ENCODE results near the gene SYMPK.

The SYMPK gene

GRCh38 chr19:45834970-45835369 is 28.0 kb downstream of the SYMPK start:
- peaks cover 81% of the 10 kb centered on the region for H3K36me3 Mint-ChIP-seq (ENCODE audit: low read depth)
- H3K27me3 Mint-ChIP-seq (ENCODE audit: low read depth, poor library complexity): peaks cover 5% of the 10 kb centered on the region
- H3K4me1 Mint-ChIP-seq: no peaks in the 10 kb centered on the region
- H3K9me3 Mint-ChIP-seq: peaks cover 7% of the 10 kb centered on the region
- no peak overlapping the region for H3K4me3 Mint-ChIP-seq
- DNase-seq: no peak
- no peak for TF ChIP-seq CTCF (IDR thresholded peaks at IDR 0.05)
- peak overlapping the region; percentile 93 for H3K27ac Mint-ChIP-seq

DNA sequence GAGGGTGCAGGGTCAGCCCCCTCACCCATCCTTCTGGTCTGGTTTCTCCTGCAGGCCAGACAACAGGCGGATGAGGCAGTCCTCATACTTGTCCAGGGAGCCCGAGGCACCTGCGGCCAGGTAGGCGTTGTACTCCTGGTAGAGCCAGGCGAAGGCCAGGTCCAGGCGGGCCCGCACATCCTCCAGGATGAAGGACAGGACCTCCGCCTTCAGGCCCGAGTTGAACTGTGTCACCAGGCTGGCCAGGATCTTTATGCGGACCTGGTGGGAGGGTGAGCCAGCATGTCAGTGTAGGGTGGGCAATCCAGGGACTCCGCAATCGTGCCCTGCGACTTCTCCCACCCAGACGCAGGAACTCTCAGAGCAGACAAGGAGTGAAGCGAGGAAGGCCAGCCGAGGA is 34.0 kb downstream of the SYMPK start:
- Mint-ChIP-seq H3K36me3 (ENCODE audit: low read depth) (peaks cover 56% of the 10 kb centered on the region), H3K27ac (peak overlapping the region; percentile 71), H3K4me3 (no peak overlapping the region), H3K4me1 (no peaks in the 10 kb centered on the region), H3K27me3 (ENCODE audit: low read depth, poor library complexity) (peaks cover 3% of the 10 kb centered on the region), H3K9me3 (no peaks in the 10 kb centered on the region)
- DNase-seq: no peak
- TF ChIP-seq CTCF (IDR thresholded peaks at IDR 0.05): no peak

- Mint-ChIP-seq H3K36me3 (ENCODE audit: low read depth) (peaks cover 53% of the 10 kb centered on the region), H3K4me1 (no peaks in the 10 kb centered on the region), H3K4me3 (no peak overlapping the region), H3K27ac (peak overlapping the region; percentile 81), H3K9me3 (no peaks in the 10 kb centered on the region), H3K27me3 (ENCODE audit: low read depth, poor library complexity) (peaks cover 3% of the 10 kb centered on the region)
- no peak for DNase-seq
- no peak for TF ChIP-seq CTCF (IDR thresholded peaks at IDR 0.05)
These were observed 34.4 kb downstream of the SYMPK start for GRCh38 chr19:45828523-45828922.

- Mint-ChIP-seq H3K27ac (peak overlapping the region; percentile 91), H3K27me3 (ENCODE audit: low read depth, poor library complexity) (no peaks in the 10 kb centered on the region), H3K4me1 (no peaks in the 10 kb centered on the region), H3K36me3 (ENCODE audit: low read depth) (peaks cover 58% of the 10 kb centered on the region), H3K9me3 (no peaks in the 10 kb centered on the region), H3K4me3 (no peak overlapping the region)
- DNase-seq: no peak
- no peak for TF ChIP-seq CTCF (IDR thresholded peaks at IDR 0.05)
These were observed 35.4 kb downstream of the SYMPK start for GRCh38 chr19:45827459-45828093.

DNA sequence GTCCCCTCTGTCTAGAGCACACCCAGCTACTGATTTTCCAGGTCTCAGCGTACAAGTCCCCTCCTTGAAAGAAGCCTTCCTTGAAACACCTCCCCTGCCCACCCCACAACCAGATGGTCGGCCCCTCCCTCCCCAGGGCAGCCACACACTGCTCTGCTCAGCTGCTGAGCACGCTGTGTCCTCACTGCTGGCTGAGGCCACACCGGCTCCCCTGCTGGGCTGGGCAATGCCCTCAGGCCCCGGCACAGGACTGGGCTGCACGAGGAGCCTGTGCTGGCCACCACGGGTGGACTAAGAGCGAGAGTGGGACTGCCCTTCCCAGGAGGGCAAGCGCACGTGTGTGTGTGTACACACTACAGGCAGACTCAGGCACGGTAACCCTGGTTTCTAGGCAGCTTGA is 36.0 kb downstream of the SYMPK start:
- Mint-ChIP-seq H3K9me3 (no peaks in the 10 kb centered on the region), H3K4me1 (no peaks in the 10 kb centered on the region), H3K4me3 (no peak overlapping the region), H3K27me3 (ENCODE audit: low read depth, poor library complexity) (no peaks in the 10 kb centered on the region), H3K27ac (peak overlapping the region; percentile 91), H3K36me3 (ENCODE audit: low read depth) (peaks cover 53% of the 10 kb centered on the region)
- no peak for DNase-seq
- no peak for TF ChIP-seq CTCF (IDR thresholded peaks at IDR 0.05)
